GM21390 (cell line): Measurements from ENCODE around the gene EIF1.
A peak's percentile ranks its signal among the peaks of the same experiment; 100 is the strongest.
"Not testable (repeated sequence)": the region's sequence is repeated elsewhere in the genome, so short reads cannot be mapped to it uniquely, and the experiment has no call there.

Experiments used
- ATAC-seq: cut with Tn5 transposase; IDR thresholded peaks from one replicate; pipeline ENCODE4 v1.9.1; 2021; ENCODE audit not compliant: unreplicated experiment

Gene EIF1

DNA sequence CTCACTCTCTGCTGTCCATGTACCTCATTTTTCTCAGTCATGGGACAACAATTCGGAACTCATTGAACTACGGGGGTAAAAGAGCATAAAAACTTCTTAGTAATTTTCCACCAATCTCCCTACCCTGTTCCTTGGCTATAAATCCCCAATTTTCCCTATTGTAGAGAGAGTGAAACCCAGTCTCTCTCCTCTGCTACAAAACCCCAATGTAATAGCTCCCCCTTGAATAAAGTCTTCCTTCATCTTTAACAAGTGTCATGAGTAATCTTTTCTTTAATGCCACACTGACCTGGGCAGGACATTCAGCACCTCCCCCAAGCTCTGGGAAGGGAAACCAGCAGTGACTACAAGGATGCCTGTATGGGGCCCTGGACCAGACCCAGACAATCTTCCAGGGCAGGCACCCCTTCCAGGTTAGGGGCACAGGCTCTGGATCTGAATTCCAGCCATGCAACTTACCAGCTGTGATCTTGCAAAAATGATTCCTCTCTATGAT lies 10.2 kb upstream of the EIF1 start:
- ATAC-seq, result peak; percentile 30

DNA sequence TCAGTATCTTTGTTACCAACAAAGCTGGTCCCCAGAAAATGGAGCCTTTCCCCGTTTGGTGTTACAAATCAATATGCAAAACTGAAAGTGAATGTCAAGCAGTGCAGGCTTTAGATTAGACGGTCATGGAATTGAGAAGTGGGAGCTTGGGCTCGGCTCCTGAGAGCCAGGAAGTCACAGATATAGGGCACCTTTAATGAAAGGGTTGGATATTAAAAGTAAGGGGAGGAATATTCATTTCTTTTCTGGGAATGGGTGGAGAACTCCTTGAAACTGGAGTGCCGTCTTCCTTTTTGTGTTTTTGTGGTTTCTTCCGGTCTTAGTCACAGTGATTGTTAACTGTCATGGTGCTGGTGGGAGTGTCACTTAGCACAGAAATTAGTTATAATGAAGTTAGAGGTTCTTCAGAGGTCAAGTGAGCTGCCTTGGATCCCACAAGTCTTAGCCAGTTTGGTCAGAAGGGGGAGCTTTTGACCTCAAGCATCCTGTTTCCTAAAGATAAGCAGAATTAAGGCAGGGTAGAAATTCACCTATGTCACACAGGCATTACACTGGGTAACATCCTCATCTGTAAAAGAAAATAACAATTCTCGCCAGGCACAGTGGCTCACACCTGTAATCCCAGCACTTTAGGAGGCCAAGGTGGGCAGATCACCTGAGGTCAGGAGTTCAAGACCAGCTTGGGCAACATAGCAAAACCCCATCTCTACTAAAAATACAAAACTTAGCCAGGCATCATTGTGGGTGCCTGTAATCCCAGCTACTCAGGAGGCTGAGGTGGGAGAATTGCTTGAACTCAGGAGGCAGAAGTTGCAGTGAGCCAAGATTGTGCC lies 9.6 kb upstream of the EIF1 start:
- peak; percentile 68 for ATAC-seq

DNA sequence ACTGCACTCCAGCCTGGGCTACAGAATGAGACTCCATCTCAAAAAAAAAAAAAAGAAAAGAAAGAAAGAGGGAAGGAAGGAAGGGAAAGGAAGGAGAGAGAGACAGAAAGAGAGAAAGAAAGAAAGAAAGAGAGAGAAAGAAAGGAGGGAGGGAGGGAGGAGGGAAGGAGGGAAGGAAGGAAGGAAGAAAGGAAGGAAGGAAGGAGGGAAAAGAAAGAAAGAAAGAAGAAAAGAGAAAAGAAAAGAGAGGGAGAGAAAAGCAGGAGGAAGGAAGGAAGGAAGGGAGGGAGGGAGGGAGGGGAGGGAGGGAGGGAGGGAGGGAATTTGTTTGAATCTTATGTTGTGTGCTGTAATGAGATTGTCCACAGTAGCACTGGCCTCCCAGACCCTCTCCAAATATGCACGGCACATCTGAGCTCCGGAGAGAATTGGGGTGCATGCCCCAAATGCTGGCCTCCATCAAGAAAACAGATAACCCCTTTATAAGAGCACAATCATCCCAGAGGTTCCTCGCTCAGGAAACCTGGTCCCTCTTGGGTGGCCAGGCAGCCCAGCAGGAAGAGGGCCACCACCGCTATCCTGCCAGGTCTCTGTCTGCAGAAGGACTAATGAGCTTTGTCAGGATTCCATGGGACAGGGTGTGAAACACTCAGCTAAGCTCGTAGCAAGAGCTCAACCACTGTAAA lies 8.8 kb upstream of the EIF1 start:
- ATAC-seq, result no peak

DNA sequence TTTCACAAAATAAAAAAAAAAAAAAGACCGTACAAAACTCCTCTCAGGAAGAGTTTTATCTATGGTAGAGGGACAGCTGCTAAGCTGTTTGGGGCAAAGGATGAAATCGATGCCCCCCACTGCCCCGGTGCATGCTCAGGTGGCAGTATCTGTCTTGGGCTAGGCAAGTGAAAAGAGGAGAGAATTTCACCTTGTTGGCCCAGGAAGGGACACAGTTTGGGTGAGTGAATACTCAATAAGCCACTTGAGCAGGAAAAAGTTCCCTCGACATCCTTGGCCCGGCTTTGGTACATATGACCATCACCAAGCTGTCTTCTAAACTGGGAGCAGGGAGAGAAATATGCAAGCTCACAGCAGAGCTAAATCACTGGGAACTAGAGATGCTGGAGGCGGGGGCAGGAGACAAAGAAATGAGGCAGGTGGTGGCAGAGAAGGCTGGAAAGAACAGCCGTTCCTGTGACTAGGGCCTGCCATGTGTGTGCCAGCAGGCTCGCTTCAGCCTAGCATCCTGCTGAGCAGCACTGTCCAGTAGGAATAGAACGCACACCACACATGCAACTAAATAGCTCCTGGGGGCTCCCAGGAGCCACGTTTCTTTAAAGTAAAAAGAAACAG lies 8.2 kb upstream of the EIF1 start:
- no peak for ATAC-seq

DNA sequence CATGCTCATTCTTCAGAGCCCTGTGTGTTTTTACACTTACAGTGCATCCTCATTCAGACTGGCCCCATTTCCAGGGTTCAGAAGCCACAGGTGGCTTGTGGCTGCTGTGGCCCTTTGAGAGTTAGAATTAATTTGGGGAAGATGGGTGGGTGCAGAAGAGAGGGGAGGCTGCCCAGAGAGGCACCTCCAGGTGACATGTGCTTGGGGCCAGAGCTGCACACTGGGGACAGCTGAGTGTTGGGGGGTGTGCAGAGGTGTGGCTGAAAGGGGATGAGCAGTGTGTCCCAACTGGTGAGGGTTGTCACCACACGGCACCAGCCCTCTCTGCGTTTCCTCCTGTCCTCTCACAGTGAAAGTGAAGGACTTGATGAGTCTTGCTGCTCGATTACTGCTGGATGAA lies 6.9 kb upstream of the EIF1 start:
- no peak for ATAC-seq

DNA sequence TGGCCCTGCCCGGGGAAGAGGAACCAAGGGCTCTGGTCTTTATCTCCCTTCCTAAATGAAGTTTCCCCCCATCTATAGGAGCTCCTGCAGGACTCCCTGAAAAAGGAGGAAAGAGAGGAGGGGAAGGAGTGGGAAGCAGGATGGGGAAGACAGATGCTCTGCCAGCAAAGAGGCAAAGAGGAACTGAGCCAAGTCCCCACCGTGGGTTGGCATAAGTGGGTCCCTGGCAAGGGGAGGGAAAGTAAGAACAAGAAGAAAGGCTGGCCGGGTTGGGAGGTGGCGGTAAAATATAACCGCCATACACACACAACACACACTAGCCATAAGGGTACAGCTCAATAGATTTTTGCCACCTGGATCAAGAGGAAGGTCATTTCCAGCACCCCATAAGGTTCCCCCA lies 6.1 kb upstream of the EIF1 start:
- ATAC-seq, result no peak

DNA sequence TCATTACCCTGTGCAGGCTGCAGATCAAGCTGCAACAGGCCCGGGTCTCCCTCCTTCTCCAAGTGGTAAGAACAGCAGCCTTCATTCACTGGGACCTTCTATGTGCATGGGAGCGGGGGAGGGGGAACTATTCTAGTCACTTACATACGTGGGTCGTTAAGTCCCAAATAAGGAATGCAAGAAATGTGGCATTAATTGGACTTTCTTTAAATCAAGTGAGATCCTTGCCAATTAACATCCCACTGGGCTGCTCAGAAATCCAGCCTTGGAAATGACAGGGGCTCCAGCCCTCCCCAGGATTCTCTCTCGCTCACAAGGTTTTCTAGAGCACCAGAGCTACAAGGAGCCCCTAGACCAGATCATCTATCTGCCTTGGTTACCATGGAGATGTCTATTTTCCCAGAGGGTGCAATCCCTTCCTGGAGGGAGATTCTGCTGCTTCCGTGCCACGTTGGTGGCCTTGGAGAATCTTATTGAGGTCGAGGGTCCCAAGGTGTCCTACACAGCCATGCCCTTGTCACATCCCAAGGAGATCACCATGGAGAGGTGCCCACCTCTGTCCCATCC lies 5.2 kb upstream of the EIF1 start:
- ATAC-seq, result no peak

DNA sequence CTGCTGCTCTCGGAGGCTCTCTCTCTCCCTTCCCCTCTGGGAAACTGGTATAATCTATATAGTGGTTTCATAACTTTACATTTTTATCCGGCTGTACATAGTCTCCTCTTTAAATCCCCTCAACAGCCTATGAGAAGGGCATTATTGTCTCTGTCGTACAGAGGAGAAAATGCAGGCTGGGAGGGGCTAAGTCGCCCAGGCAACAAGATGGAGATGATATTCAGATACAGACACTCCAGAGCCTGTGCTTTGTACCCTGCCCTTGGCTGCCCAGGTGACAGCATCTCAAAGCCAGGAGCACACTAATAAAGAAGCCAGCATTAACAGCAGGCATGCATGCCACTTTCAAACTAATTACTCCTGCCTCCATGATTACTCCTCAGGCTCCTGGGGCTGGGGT lies 4.7 kb upstream of the EIF1 start:
- ATAC-seq, result no peak

DNA sequence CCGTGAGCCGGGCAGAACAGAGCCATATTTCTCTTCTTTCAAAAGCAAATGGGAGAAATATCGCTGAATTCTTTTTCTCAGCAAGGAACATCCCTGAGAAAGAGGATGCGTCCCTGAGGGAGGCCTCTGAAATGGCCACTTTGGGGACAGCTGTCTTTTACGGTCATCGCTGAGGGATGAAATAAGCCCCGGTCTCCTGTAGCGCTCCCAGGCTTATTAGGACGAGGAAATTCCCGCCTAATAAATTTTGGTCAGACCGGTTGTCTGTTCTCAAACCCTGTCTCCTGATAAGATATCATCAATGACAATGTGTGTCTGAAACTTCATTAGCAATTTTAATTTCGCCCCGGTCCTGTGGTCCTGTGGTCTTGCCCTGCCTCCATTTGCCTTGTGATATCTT lies 2.9 kb upstream of the EIF1 start:
- ATAC-seq, result not testable (repeated sequence)

DNA sequence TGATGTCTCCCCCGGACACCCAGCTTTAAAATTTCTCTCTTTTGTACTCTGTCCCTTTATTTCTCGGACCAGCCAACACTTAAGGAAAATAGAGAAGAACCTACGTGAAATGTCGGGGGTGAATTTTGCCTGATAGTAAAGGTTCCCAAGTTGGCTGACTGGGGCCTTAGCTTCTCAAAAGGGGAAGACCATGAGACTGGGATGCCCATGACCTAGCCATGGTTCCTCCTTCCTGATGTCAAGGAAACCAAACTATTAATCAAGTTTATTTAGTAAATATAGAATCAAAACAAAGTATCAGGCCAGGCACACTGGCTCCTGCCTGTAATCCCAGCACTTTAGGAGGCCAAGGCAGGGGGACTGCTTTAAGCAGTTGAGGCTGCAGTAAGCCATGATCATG lies 2.4 kb upstream of the EIF1 start:
- no peak for ATAC-seq

DNA sequence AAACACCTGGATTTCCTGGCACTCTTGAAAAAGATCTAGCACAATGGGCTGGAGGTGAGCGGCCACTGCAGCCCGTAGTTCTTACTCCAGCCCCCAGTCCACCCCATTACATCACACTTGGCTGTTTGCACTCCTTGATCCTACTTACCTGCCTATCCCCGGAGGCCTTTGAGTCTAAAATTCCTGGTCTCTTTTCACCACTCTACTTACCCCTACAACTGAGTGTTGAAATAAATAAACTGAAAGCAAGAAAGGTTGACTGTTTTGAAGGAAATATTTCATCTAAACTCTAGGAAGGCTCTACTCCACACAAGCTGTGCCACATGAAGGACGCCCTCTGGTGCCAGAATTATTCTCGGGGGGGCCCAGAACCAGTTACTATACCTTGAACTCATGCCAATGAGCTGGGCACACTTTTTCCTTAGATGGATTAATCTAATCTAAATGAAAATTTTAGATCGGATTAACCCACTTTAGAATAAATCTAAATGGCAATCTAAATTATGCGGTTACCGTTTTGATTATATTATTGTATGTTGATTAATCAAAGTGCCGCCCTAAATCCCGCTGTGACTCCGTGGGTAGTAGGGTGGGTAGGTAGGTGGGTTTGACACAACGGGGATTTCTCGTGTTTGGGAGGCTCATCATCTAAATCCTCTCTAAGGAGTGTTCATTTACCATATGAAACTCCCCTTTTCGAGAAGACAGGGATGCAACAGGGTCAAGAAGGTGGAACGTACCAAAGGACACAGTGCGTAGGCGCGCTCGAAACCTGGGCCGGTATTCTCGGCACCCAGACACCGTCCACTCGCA lies 651 bp upstream of the EIF1 start:
- ATAC-seq, result no peak

DNA sequence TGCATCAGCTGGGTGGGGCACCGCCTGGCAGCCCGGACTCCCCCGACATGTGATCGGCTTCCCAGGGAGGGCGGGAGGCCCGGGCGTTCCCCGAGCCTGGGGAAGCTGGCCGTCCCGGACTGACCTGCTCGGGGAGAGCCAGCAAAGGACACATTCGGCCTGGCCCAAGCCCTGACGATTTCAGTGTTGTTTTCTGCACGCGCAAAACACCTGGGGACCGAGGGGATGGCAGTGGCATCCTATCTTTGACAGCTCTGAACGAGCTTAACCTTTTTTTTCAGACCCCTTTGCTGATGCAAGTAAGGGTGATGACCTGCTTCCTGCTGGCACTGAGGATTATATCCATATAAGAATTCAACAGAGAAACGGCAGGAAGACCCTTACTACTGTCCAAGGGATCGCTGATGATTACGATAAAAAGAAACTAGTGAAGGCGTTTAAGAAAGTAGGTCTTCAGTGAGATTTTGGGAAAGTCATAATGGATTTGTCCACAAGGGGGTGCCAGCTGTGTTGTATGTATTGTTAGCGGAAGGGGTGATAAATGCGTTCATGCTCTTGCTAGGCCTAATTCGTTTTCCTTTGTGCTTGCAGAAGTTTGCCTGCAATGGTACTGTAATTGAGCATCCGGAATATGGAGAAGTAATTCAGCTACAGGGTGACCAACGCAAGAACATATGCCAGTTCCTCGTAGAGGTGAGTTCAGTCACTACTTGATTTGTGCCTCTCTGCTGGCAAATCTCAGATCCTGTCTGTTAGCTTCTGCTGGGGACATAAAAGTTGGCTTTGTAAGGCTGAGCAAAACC lies 1.0 kb downstream of the EIF1 start:
- ATAC-seq, result no peak

DNA sequence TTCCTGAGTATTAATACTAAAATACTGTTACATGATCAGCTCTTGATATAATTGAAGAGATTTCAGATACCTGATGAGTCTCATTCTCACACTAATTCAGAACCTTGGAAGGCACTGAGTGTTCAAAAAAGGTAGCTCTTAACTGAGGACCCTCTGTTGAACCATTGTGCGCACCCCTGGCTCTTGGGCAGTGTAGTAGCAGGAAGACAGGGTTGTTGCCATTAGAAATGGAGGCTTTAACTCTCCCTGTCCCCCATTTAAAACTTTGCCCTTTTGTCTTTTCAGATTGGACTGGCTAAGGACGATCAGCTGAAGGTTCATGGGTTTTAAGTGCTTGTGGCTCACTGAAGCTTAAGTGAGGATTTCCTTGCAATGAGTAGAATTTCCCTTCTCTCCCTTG lies 1.8 kb downstream of the EIF1 start:
- no peak for ATAC-seq

DNA sequence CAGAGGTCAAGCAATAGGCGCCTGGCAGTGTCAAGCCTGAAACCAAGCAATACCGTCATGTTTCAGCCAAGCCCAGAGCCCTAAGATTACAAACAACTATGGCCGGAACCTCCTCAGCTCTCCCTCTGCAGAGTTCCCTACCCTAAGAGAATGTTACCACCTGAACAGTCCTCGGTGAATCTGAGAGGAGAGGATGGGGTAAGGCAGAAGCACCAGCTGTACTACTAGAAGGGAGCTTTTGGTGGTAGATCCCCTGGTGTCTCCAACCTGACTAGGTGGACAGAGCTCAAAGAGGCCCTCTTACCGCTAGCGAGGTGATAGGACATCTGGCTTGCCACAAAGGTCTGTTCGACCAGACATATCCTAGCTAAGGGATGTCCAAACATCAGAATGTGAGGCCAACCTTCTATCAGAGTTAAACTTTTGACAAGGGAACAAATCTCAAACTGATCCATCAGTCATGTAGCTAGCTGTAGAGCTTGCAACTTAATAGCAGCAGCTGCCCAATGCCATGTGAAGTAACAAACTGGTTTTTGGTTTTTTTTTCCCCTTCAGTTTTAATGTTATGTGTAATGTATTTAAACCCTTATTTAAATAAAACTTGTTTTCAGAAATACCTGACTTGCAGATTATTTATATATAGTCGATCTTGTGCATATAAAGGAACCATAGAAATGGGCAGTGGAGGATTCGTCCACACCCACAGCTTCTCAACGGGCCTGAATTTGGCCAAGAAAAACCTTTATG lies 2.5 kb downstream of the EIF1 start:
- ATAC-seq, result no peak

DNA sequence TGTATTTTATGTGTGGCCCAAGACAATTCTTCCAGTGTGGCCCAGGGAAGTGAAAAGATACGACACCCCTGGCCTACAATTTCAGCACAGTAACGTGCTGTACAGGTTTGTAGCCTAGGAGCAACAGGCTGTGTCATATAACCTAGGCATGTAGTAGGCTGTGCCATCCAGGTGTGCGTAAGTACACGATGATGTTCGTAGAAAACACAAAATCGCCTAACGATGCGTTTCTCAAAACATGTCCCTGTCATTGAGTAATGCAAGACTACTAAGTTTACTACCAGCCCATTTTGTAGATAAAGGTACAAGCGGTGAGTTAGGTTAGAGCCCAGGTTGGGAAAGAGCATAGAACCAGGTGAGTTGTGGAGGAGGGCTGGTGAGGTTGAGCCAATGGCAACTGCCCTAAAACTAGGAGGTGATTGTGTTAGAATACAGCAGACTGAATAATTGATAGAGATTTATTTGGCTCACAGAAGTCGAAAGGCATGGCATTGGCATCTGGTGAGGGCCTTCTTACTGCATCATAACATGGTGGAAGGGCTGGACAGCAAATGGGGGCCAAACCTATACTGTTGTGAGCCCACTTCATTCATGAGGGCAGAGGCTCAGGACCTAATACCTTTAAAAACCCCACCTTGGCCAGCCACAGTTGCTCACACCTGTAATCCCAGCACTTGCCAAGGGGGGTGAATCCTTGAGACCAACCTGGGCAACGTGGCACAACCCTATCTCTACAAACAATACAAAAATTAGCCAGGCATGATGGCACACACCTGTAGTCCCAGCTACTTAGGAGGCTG lies 4.2 kb downstream of the EIF1 start:
- ATAC-seq, result no peak

DNA sequence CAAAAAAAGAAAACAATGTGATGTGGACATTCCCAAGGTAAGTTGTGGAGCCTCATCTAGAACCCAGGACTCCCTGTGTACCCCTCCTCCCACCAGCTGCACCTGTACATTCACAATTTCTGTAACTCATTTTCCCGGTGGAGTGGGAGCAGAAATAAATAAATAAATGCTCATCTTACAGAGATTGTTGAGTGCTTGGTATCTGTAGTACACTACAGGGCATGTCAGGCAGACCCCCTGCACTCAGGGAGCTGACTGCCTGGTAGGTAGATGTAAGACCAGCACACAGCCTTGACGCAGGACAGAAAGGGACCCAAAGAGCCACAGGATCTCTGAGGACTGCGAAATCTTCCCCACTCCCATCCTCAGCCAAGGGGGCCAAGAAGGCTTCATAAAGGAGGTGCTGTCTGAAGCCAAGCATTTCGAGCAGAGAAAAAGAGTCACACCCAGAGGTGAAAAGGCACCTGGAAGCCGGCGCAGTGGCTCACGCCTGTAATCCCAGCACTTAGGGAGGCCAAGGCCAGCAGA lies 6.5 kb downstream of the EIF1 start:
- ATAC-seq, result no peak

DNA sequence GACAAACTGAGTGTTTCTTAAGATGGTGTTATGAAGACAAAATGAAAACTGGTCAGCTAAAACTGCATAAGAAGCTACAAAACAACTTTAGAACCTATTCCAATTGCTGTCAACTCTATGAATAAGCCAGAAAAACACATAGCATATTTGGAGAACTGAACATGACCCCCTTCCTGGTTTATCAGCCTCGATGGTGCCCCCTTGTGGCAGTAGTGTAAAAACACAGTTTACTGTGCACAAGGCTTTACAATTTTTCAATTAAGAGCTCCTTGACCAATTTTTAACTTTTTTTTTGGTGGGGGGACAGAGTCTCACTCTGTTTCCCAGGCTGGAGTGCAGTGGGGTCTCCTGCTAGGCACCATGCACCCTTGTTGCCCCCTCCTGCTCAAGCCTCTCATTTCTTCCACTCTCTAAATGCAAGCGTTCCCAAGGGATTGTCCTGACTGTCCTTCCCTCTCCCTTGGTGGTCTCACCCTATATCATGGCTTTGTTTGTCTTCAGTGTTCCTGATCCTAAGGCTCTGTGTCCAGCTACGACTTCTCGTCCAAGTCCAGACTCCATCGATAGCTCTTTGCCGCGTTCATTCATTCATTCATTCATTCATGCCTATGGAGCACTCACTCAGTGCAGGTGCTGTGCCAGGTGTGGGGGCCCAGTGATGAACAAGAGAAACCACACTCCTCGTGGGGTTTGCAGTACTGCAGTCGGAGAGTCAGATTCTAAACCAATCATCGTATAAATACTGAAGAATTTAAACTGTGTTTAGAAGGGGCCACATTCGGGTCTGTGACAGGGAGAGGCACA lies 7.5 kb downstream of the EIF1 start:
- ATAC-seq, result no peak
